NCI-H1092 (cell line): Measurements from ENCODE around the gene BLVRA.
A peak's percentile ranks its signal among the peaks of the same experiment; 100 is the strongest.

Source experiments
- DNase-seq: peaks from one replicate; lab custom pipeline; 2025; lab: John Stamatoyannopoulos, UW

Gene BLVRA

GRCh38 chr7:43750016-43750887 is 8.2 kb upstream of the BLVRA start:
- no peak for DNase-seq

GRCh38 chr7:43752411-43752810 is 6.1 kb upstream of the BLVRA start:
- no peak for DNase-seq

- DNase-seq: no peak
Observed at GRCh38 chr7:43753271-43753810, 5.1 kb upstream of the BLVRA start.

- no peak for DNase-seq
Observed at GRCh38 chr7:43753843-43754242, 4.6 kb upstream of the BLVRA start.

GRCh38 chr7:43754596-43754995 is 3.9 kb upstream of the BLVRA start:
- DNase-seq: no peak

DNA sequence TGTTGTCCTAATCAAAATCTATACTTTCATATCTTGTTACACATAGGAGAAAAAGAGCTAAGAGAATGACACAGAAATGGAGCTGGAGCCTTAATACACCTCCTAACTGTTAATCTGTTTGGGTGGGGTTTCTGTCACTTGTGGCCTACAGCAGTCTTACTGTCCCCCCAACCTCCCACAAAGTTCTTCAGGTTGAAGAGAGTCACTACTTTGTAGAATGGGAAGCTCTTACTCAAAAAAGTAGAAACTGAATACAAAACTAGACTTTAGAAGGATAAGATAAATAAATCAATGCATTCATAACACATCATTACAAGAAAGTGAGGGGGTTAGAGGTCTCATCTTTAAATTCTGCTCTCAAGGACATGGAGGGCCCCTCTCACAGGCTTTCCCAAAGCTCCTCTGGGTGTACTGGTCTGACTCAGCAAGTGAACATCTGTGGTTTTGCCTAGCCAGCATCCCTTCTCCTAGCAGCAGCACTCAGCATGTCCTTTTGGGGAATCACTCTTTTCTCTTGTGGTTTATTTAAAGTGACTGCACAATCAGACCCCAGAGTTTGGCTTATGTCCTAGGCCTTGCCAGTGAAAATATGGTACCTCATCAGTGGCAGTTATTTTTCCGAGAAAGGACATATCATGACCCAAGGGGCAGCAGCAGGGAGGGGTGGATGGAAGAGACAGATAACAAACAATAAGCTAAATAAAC is 2.0 kb upstream of the BLVRA start:
- no peak for DNase-seq

DNA sequence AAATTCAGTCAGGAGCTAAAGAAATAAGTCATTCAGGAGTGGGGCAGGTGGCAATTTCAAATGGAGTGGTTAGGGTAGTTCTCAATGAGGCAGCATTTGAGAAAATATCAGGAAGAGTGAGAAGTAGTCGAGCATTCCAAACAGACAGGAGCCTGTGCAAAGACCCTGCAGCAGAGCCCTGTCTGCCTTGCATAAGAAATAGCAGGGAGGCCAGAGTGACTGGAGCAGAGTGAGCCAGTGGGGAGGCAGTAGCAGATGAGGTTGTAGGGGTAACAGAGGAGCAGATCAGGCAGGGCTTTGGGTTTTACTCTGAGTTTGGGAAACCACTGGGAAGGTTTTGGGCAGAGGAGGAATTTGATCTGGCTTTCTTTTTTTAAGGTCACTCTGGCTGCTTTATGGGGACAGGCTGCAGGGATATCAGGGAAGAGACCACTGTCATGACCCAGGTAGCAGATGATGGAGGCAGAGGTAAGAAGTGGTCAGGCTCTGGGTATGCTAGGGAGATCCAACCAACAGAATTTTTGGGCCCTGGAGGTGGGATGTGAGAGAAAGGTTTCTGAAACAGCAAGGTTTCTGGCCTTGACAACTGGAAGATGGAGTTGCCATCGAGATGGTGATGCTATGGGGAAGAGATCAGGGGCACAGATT is 1.3 kb upstream of the BLVRA start:
- DNase-seq: no peak

GRCh38 chr7:43758822-43759683 is 573 bp downstream of the BLVRA start:
- peak; percentile 18 for DNase-seq

- no peak for DNase-seq
Observed at GRCh38 chr7:43760861-43761260, 2.4 kb downstream of the BLVRA start.

DNA sequence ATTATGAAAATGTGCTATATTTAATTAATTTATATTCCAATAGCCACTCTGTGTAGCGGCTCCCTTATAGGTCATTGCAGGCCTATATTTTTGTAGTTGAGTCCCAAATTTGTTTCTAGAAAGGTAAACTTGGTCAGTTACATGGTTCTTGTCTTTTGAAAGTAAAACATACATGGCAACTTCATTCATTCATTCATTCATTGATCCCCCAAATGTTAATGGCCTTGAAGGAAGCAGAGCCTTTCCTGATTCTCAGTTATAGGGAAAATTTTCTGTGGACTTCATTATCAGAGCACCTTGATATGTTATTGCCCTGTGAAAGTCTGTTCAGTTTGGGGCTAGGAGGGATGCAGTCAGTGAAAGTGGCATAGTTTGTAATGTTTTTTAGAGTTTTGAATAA is 2.9 kb downstream of the BLVRA start:
- no peak for DNase-seq

- DNase-seq: no peak
Observed at GRCh38 chr7:43761938-43762692, 3.6 kb downstream of the BLVRA start.

- DNase-seq: no peak
Observed at GRCh38 chr7:43763183-43763582, 4.7 kb downstream of the BLVRA start.

- no peak for DNase-seq
Observed at GRCh38 chr7:43764039-43764761, 5.7 kb downstream of the BLVRA start.

DNA sequence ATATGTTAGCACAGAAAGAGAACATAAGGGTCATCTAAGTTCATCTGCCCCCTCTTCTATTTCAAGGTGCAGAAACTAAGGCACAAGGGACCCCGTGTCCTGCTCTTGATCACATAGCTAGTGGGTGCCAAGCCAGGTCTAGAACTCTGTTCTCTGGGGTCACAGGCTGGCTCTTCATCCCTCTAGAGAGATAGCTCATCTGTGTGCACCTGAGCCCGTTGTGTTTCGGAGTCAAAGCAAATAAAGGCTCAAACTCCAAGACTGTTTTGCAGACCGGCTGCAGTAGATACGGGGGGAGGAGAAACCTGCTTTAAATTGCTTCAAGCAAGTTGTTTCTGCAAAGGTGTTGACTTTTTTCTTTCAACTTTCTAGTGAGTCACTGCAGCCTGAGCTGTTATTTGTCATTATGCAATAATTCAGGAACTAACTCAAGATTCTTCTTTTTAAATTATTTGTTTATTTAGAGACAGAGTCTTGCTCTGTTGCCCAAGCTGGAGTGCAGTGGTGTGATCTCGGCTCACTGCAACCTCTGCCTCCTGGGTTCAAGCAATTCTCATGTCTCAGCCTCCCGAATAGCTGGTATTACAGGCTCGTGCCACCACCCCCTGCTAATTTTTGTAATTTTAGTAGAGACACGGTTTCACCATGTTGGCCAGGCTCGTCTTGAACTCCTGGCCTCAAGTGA is 6.5 kb downstream of the BLVRA start:
- no peak for DNase-seq

- no peak for DNase-seq
Observed at GRCh38 chr7:43766564-43766963, 8.1 kb downstream of the BLVRA start.

DNA sequence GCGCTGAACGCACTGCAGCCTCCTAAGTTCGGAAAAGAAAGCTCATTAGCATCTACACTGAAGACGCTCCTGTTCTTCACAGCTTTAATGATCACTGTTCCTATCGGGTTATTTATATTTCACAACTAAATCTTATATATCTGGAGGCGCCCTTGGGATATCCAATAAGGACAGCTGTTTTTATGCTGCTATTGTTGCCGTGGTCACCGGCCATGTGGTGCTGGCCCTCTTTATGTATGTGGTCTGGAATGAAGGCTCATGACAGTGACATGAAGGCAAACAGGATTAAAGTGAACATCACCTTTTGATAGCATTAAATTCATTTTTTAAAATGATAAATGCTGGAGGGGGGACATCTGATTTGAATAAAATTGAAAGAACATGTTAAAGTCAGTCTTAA is 8.8 kb downstream of the BLVRA start:
- DNase-seq: no peak

DNA sequence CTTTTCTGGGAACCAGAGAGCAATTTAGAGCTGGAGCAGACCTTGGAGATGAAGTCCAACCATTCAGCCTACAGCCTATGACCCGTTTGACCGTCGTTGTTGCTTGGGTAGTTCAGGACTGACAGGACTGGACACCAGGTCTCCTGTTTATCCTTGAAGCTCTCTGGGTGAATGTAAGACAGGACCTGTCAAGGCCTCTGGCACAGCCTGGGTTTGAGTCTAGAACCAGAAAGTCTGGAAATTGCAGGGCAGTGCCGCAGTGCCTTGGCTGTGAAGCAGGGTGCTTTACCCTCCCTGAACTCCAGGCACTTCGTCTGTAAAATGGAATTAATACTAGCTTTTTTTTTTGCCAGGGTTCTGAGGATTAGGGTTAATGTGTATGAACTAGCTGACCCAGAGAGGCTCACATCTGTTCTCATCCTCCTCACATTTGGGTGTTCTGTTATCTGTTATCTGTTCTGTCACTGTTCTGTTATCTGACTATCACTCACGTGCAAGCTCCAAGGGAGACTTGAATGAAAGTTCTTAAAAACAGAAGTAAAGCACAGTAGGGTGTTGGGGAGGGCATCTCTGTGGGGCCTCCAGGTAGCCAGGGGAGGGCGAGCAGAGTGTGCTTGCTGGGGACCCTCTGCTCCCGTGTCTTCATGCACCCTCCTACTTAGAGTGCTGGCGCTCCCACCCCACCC is 9.9 kb downstream of the BLVRA start:
- DNase-seq: no peak

GRCh38 chr7:43768887-43769272 is 10.4 kb downstream of the BLVRA start:
- DNase-seq: no peak

DNA sequence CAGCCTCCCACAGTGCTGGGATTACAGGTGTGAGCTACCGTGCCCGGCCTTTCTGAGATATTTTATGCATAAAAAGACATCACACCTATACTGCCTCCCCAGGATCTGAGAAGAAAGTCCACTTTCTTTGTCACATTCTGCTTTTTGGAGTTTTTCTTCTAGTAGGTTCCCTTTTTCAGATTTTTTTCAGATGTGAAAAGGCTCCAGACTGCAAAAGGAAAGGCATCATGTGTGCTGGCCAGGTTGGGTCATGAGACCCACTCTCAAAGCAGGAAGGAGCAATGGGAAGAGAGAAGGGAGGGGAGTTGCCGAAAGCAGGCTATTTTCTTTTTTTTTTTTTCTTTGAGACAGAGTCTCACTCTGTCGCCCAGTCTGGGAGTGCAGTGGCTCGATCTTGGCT is 10.8 kb downstream of the BLVRA start:
- DNase-seq: no peak
